VCaP (cell line): ENCODE measurements around the gene UNKL.

Experiments used
- H3K27ac ChIP-seq: fragments of 450-650 bp; 2 replicates; pipeline ENCODE4 v1.5.1; 2017
- CTCF ChIP-seq: fragments of 450-650 bp; conservative IDR thresholded peaks from 2 replicates; pipeline ENCODE4 v1.5.1; 2017; ENCODE audit warnings: mild to moderate bottlenecking, moderate library complexity

The UNKL gene

GRCh38 chr16:1456951-1457350, 42.4 kb upstream of the UNKL start:
- no peak for TF ChIP-seq CTCF
- no peak overlapping the region for H3K27ac ChIP-seq

- TF ChIP-seq CTCF: no peak
- no peak overlapping the region for H3K27ac ChIP-seq
Observed at GRCh38 chr16:1455190-1456171, 41.0 kb upstream of the UNKL start.

- no peak overlapping the region for H3K27ac ChIP-seq
- TF ChIP-seq CTCF: no peak
Observed at GRCh38 chr16:1454561-1454960, 40.1 kb upstream of the UNKL start.

DNA sequence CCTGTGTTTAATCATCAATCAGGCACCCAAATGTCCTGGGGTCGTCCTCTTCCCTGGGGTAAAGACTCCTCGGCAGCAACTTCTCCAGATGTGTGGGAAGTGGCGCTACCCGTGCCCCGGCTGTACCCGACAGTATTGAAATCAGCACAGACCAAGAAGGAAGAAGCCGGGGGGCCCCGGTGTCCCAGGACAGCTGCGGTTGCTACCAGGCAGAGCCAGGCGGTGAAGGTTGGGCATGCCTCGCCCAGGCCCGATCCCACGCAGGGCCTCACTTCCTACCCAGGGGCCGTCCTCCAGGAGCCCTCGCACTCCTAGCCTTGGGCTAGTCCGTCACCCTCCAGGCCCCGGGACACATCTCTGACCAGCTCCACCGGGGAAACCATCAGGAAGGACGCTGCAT, 38.8 kb upstream of the UNKL start:
- TF ChIP-seq CTCF: no peak
- H3K27ac ChIP-seq: no peak overlapping the region

DNA sequence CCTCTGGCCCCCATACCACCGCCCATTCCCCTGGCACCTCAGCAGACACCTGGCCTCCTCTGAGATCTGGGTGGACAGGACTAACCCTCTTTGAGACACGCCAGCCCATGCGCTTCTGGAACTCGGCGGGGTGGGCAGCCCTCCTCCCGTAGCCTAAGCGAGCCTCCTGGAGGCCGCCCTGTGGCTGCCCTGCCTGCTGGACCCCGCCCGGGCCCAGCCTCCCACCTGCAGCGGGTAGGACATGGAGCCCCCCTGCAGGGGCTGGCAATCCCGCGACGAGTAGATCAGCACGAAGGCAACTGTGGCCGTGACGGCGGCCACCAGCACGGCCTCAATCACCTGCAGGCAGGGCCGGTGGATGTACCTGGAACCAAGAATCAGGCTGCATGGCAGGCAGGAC, 38.0 kb upstream of the UNKL start:
- no peak overlapping the region for H3K27ac ChIP-seq
- TF ChIP-seq CTCF: no peak

GRCh38 chr16:1451702-1452392, 37.3 kb upstream of the UNKL start:
- H3K27ac ChIP-seq: no peak overlapping the region
- no peak for TF ChIP-seq CTCF

DNA sequence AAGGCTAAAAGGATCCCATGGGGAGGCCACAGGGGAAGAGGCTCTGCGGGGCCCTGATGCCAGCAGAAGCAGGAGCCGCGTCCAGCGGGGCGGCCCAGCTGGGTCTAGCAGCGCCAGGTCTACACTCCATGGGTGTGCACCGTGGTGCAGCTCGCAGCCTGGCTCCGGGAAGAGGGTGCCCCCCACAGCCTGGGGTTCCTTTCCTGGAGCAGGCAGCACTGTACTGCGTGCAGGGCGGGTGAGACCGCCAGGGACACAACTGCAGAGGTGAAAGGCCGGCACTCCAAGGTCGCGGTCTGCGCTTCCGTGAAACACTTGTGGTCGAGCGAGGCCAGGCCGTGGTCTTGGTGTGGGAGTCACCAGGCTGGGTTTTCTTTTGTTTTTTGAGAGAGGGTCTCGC, 36.3 kb upstream of the UNKL start:
- H3K27ac ChIP-seq: no peak overlapping the region
- TF ChIP-seq CTCF: no peak
